ENCODE results near the gene VOPP1.
"Not testable (repeated sequence)": the region's sequence is repeated elsewhere in the genome, so short reads cannot be mapped to it uniquely, and the experiment has no call there.

The VOPP1 gene

GRCh38 chr7:55512635-55513191 is 59.6 kb downstream of the VOPP1 start:
- no peak for TF ChIP-seq POLR2A (IDR thresholded peaks at IDR 0.05; ENCODE audit: low read length)
- TF ChIP-seq GATA1 (IDR thresholded peaks at IDR 0.05; ENCODE audit: low read depth, low read length): no peak
- DNase-seq: no peak

GRCh38 chr7:55510621-55511020 is 61.7 kb downstream of the VOPP1 start:
- TF ChIP-seq GATA1 (IDR thresholded peaks at IDR 0.05; ENCODE audit: low read depth, low read length) (no peak), POLR2A (IDR thresholded peaks at IDR 0.05; ENCODE audit: low read length) (no peak)
- no peak for DNase-seq

- not testable (repeated sequence) for DNase-seq
Measured at GRCh38 chr7:55510206-55510605, 62.1 kb downstream of the VOPP1 start.

GRCh38 chr7:55509322-55509721 is 63.0 kb downstream of the VOPP1 start:
- no peak for DNase-seq
- no peak for TF ChIP-seq GATA1 (IDR thresholded peaks at IDR 0.05; ENCODE audit: low read depth, low read length)
- no peak for TF ChIP-seq POLR2A (IDR thresholded peaks at IDR 0.05; ENCODE audit: low read length)

GRCh38 chr7:55508221-55509011 is 63.9 kb downstream of the VOPP1 start:
- DNase-seq: no peak

GRCh38 chr7:55507743-55508142 is 64.6 kb downstream of the VOPP1 start:
- no peak for DNase-seq
- TF ChIP-seq POLR2A (IDR thresholded peaks at IDR 0.05; ENCODE audit: low read length) (no peak), GATA1 (IDR thresholded peaks at IDR 0.05; ENCODE audit: low read depth, low read length) (no peak)

More at GRCh38 chr7:55508221-55509011, 63.9 kb downstream of the VOPP1 start:
- TF ChIP-seq GATA1 (IDR thresholded peaks at IDR 0.05; ENCODE audit: low read depth, low read length): no peak
- TF ChIP-seq POLR2A (IDR thresholded peaks at IDR 0.05; ENCODE audit: low read length): no peak

- no peak for DNase-seq
- TF ChIP-seq GATA1 (IDR thresholded peaks at IDR 0.05; ENCODE audit: low read depth, low read length) (no peak), POLR2A (IDR thresholded peaks at IDR 0.05; ENCODE audit: low read length) (no peak)
Measured at GRCh38 chr7:55504967-55505658, 67.2 kb downstream of the VOPP1 start.

- DNase-seq: no peak
- no peak for TF ChIP-seq POLR2A (IDR thresholded peaks at IDR 0.05; ENCODE audit: low read length)
- TF ChIP-seq GATA1 (IDR thresholded peaks at IDR 0.05; ENCODE audit: low read depth, low read length): no peak
Measured at GRCh38 chr7:55504093-55504859, 68.0 kb downstream of the VOPP1 start.

GRCh38 chr7:55502858-55503440 is 69.4 kb downstream of the VOPP1 start:
- no peak for DNase-seq
- TF ChIP-seq POLR2A (IDR thresholded peaks at IDR 0.05; ENCODE audit: low read length): no peak
- no peak for TF ChIP-seq GATA1 (IDR thresholded peaks at IDR 0.05; ENCODE audit: low read depth, low read length)

GRCh38 chr7:55502124-55502857 is 70.0 kb downstream of the VOPP1 start:
- DNase-seq: no peak
- no peak for TF ChIP-seq POLR2A (IDR thresholded peaks at IDR 0.05; ENCODE audit: low read length)
- TF ChIP-seq GATA1 (IDR thresholded peaks at IDR 0.05; ENCODE audit: low read depth, low read length): no peak

- TF ChIP-seq POLR2A (IDR thresholded peaks at IDR 0.05; ENCODE audit: low read length): no peak
Measured at GRCh38 chr7:55501611-55502010, 70.7 kb downstream of the VOPP1 start.

GRCh38 chr7:55500117-55500756 is 72.1 kb downstream of the VOPP1 start:
- TF ChIP-seq GATA1 (IDR thresholded peaks at IDR 0.05; ENCODE audit: low read depth, low read length) (no peak), POLR2A (IDR thresholded peaks at IDR 0.05; ENCODE audit: low read length) (no peak)
- no peak for DNase-seq

More at GRCh38 chr7:55501611-55502010, 70.7 kb downstream of the VOPP1 start:
- DNase-seq: no peak

GRCh38 chr7:55499591-55499990 is 72.7 kb downstream of the VOPP1 start:
- TF ChIP-seq GATA1 (IDR thresholded peaks at IDR 0.05; ENCODE audit: low read depth, low read length): no peak
- TF ChIP-seq POLR2A (IDR thresholded peaks at IDR 0.05; ENCODE audit: low read length): no peak
- no peak for DNase-seq

Data from erythroblast (primary cell).